Pancreas (tissue), 10 donors: ENCODE measurements around the gene PIGV. TPM values are rescaled to one million over a fixed set of nuclear protein-coding genes. Genes with fewer than 3 reads are reported as not detected.

Experiments used
- ATAC-seq, 4 donors: fragments of 200-7000 bp; cut with Tn5 transposase; one replicate each; pipeline versions ENCODE4 v1.8.0 to v1.9.1; 2020; ENCODE audit warnings: mild to moderate bottlenecking in 4 of 4, moderate library complexity in 4 of 4
- DNase-seq, 6 donors: peaks; one replicate each; pipeline ENCODE4 v3.0.0-alpha.2; 2020
- FAIRE-seq: peaks from 2 replicates; lab custom pipeline; 2012; peaks lifted over from hg19 to GRCh38; lab: Jason Lieb, UNC
- H3K27ac ChIP-seq, 4 donors: fragments of 200-600 bp; sonication (generic); 1 replicate in 3 of 4; 2 replicates in 1 of 4; pipeline versions ENCODE4 v1.5.0 to v1.8.0; 2020
- H3K27me3 ChIP-seq, 4 donors: fragments of 200-600 bp; one replicate each; pipeline ENCODE4 v1.8.0; 2021
- H3K36me3 ChIP-seq, 3 donors: fragments of 200-600 bp; sonication (generic) in 1 of 3; one replicate each; pipeline versions ENCODE4 v1.5.0 to v1.8.0; 2020 to 2021
- H3K4me1 ChIP-seq, 3 donors: fragments of 200-600 bp; one replicate each; pipeline ENCODE4 v1.8.0; 2021
- H3K4me3 ChIP-seq, 4 donors: fragments of 200-600 bp; sonication (generic) in 2 of 4; one replicate each; pipeline versions ENCODE4 v1.5.0 to v1.8.0; 2020 to 2021
- H3K9me3 ChIP-seq, 4 donors: fragments of 200-600 bp; one replicate each; pipeline ENCODE4 v1.8.0; 2021
- CTCF ChIP-seq, 4 donors: fragments of 200-600 bp; sonication (generic) in 3 of 4; IDR thresholded peaks; one replicate each; pipeline versions ENCODE4 v1.5.0 to v1.8.0; 2021; ENCODE audit warnings: antibody characterized with exemption in 4 of 4
- WGBS, 2 donors: extraction: QIAGEN DNeasy Blood & Tissue Kit; methylation state at CpG; one replicate each; pipeline ENCODE4 v1.1.7; 2013; 5-methylcytosine and 5-hydroxymethylcytosine counted together
- intact Hi-C, 3 donors: fragments of 100-400 bp; cut with DNase I; formaldehyde crosslinking; loops; one replicate each; pipeline versions ENCODE4 v1.11.1 to v1.14.2; 2022
- polyA plus RNA-seq, 2 donors: library from polyadenylated mRNA; stranded (reverse); fragments of 200-250 nt; gene quantifications; one replicate each; pipeline ENCODE4 v1.2.3, GENCODE V29; 2013
- total RNA-seq, 6 donors: library from RNA; stranded (reverse); fragmentation: NEBNext Ultra II Directional in 4 of 6; extraction: Animal tissue kit (Norgen Biotek cat#: 25700) in 4 of 6; gene quantifications; one replicate each; pipeline versions ENCODE4 v1.2.1 to v1.2.4, GENCODE V29; 2021 to 2023
- donor health status: healthy with polysubstance abuse.
- donor health status: DM: no; HTN: no; CAD: no; lungs with moderate emphysema.
- donor health status: DM: no; HTN: no; CAD: no.
- donor health status: control.
- donor health status: control.
- donor health status: Bipolar disorder and iron deficiency.
- donor health status: DM: yes; HTN: yes; CAD: no.
- donor health status: DM: no; HTN: no; CAD: no.
- donor health status: DM: no; HTN: no; CAD: no.
- donor health status: DM: yes; HTN: yes; CAD: no.

Gene PIGV
- total and polyA plus RNA-seq, 8 donors: 3.3 to 9.5 (median 6.5) TPM

- FAIRE-seq (no peak), ATAC-seq (no peak), DNase-seq (no peak)
- H3K4me1 ChIP-seq: peaks cover 24 to 41% (median 31%) of the 10 kb centered on the region in 3 donors
- no peaks in the 10 kb centered on the region for H3K27me3 ChIP-seq
- H3K9me3 ChIP-seq: no peaks in the 10 kb centered on the region
- intact Hi-C loops: no loop called here
- peak overlapping the region in 1 of 4 donors; percentile 62 for H3K27ac ChIP-seq
- H3K36me3 ChIP-seq: peaks cover 0 to 16% (median 14%) of the 10 kb centered on the region in 3 donors
- no peak for TF ChIP-seq CTCF (IDR thresholded peaks at IDR 0.05)
- 61 to 65% methylated on average over 3 of the region's 3 CpGs for WGBS, 2 donors
- no peak overlapping the region for H3K4me3 ChIP-seq
Observed at GRCh38 chr1:26782521-26783212, 5.1 kb upstream of the PIGV start.

- intact Hi-C loops: no loop called here
- FAIRE-seq (no peak), DNase-seq (no peak), ATAC-seq (no peak)
- H3K27me3 ChIP-seq: no peaks in the 10 kb centered on the region
- H3K27ac ChIP-seq: peak overlapping the region in 2 of 4 donors; percentile 19 to 62
- peaks cover 24 to 41% (median 31%) of the 10 kb centered on the region in 3 donors for H3K4me1 ChIP-seq
- 39 to 41% methylated on average over 5 of the region's 5 CpGs for WGBS, 2 donors
- H3K36me3 ChIP-seq: peaks cover 0 to 16% (median 14%) of the 10 kb centered on the region in 3 donors
- no peak overlapping the region for H3K4me3 ChIP-seq
- no peak for TF ChIP-seq CTCF (IDR thresholded peaks at IDR 0.05)
- no peaks in the 10 kb centered on the region for H3K9me3 ChIP-seq
Observed at GRCh38 chr1:26783646-26784022, 4.1 kb upstream of the PIGV start.

GRCh38 chr1:26784023-26784871 lies 3.5 kb upstream of the PIGV start:
- FAIRE-seq (no peak), ATAC-seq (peak; percentile 21 to 69 (median 52)), DNase-seq (peak in 4 of 6 donors; percentile 62 to 86 (median 77))
- no peak overlapping the region for H3K4me3 ChIP-seq
- no peak for TF ChIP-seq CTCF (IDR thresholded peaks at IDR 0.05)
- 84 to 87% methylated on average over 2 of the region's 2 CpGs for WGBS, 2 donors
- no peaks in the 10 kb centered on the region for H3K27me3 ChIP-seq
- H3K9me3 ChIP-seq: no peaks in the 10 kb centered on the region
- peak overlapping the region in 2 of 4 donors; percentile 19 to 62 for H3K27ac ChIP-seq
- peaks cover 24 to 41% (median 31%) of the 10 kb centered on the region in 3 donors for H3K4me1 ChIP-seq
- intact Hi-C loops: no loop called here
- peaks cover 0 to 14% (median 14%) of the 10 kb centered on the region in 3 donors for H3K36me3 ChIP-seq

- no peak for TF ChIP-seq CTCF (IDR thresholded peaks at IDR 0.05)
- Histone ChIP-seq H3K36me3 (peaks cover 0 to 9% (median 7%) of the 10 kb centered on the region in 3 donors), H3K27me3 (no peaks in the 10 kb centered on the region), H3K9me3 (no peaks in the 10 kb centered on the region), H3K4me1 (peaks cover 24 to 45% (median 31%) of the 10 kb centered on the region in 3 donors), H3K27ac (peak overlapping the region in 3 of 4 donors; percentile 6 to 62 (median 19)), H3K4me3 (no peak overlapping the region)
- 95% methylated on average over 1 of the region's 1 CpG for WGBS, 2 donors
- FAIRE-seq (no peak), DNase-seq (no peak), ATAC-seq (no peak)
- intact Hi-C loops: no loop called here
Observed at GRCh38 chr1:26784886-26785285, 2.9 kb upstream of the PIGV start.
